GM21825 (cell line): ENCODE measurements around the gene PPP1R16B.

ENCODE experiments used
- ATAC-seq: cut with Tn5 transposase; IDR thresholded peaks from one replicate; pipeline ENCODE4 v1.9.1; 2021; ENCODE audit warnings: mild to moderate bottlenecking, moderate library complexity; ENCODE audit not compliant: unreplicated experiment

Gene PPP1R16B

GRCh38 chr20:38805502-38805957 lies at the start of gene PPP1R16B:
Gene PPP1R16B, plus strand, starts transcription at chr20:38805697. Its CDS starts 30,229 bp downstream, at chr20:38835926.
- ATAC-seq: peak; percentile 54

GRCh38 chr20:38757145-38757775 lies 48.2 kb upstream of the PPP1R16B start:
- no peak for ATAC-seq

GRCh38 chr20:38759106-38759505 lies 46.4 kb upstream of the PPP1R16B start:
- ATAC-seq: no peak

GRCh38 chr20:38760978-38761377 lies 44.5 kb upstream of the PPP1R16B start:
- no peak for ATAC-seq

- no peak for ATAC-seq
Observed at GRCh38 chr20:38762174-38762573, 43.3 kb upstream of the PPP1R16B start.

- no peak for ATAC-seq
Observed at GRCh38 chr20:38763616-38764015, 41.9 kb upstream of the PPP1R16B start.

GRCh38 chr20:38764567-38765318 lies 40.8 kb upstream of the PPP1R16B start:
- ATAC-seq: no peak

GRCh38 chr20:38766071-38766470 lies 39.4 kb upstream of the PPP1R16B start:
- no peak for ATAC-seq

GRCh38 chr20:38769376-38770295 lies 35.9 kb upstream of the PPP1R16B start:
- no peak for ATAC-seq

- no peak for ATAC-seq
Observed at GRCh38 chr20:38770546-38770945, 35.0 kb upstream of the PPP1R16B start.

GRCh38 chr20:38770970-38771369 lies 34.5 kb upstream of the PPP1R16B start:
- ATAC-seq: no peak

- ATAC-seq: no peak
Observed at GRCh38 chr20:38771621-38772020, 33.9 kb upstream of the PPP1R16B start.

GRCh38 chr20:38774167-38774566 lies 31.3 kb upstream of the PPP1R16B start:
- no peak for ATAC-seq

- no peak for ATAC-seq
Observed at GRCh38 chr20:38776363-38776762, 29.1 kb upstream of the PPP1R16B start.

- no peak for ATAC-seq
Observed at GRCh38 chr20:38779247-38780097, 26.0 kb upstream of the PPP1R16B start.

- no peak for ATAC-seq
Observed at GRCh38 chr20:38782275-38782674, 23.2 kb upstream of the PPP1R16B start.

- no peak for ATAC-seq
Observed at GRCh38 chr20:38787870-38788269, 17.6 kb upstream of the PPP1R16B start.

GRCh38 chr20:38789503-38790199 lies 15.8 kb upstream of the PPP1R16B start:
- ATAC-seq: no peak

- no peak for ATAC-seq
Observed at GRCh38 chr20:38790200-38791053, 15.1 kb upstream of the PPP1R16B start.
